BLaER1 (cell line): ENCODE results near the gene FCRL6.

Source experiments
- H3K27ac ChIP-seq: shearing (Covaris generic); formaldehyde crosslinking; 2 replicates; pipeline ENCODE4 v1.8.1; 2022
- H3K27me3 ChIP-seq: shearing (Covaris generic); formaldehyde crosslinking; 2 replicates; pipeline ENCODE4 v1.8.1; 2022
- H3K36me3 ChIP-seq: shearing (Covaris generic); formaldehyde crosslinking; 2 replicates; pipeline ENCODE4 v1.8.1; 2022
- H3K4me1 ChIP-seq: shearing (Covaris generic); formaldehyde crosslinking; 2 replicates; pipeline ENCODE4 v1.8.1; 2022
- H3K4me2 ChIP-seq: shearing (Covaris generic); formaldehyde crosslinking; 2 replicates; pipeline ENCODE4 v1.8.1; 2022
- H3K4me3 ChIP-seq: shearing (Covaris generic); formaldehyde crosslinking; 2 replicates; pipeline ENCODE4 v1.8.1; 2022
- H3K9ac ChIP-seq: shearing (Covaris generic); formaldehyde crosslinking; 2 replicates; pipeline ENCODE4 v1.8.1; 2022
- H3K9me3 ChIP-seq: shearing (Covaris generic); formaldehyde crosslinking; 2 replicates; pipeline ENCODE4 v1.8.1; 2022
- H4K20me1 ChIP-seq: shearing (Covaris generic); formaldehyde crosslinking; 2 replicates; pipeline ENCODE4 v1.8.1; 2022
- Cebpa-rat ChIP-seq: shearing (Covaris generic); IDR thresholded peaks from 2 replicates; pipeline ENCODE4 v1.8.1; 2022

FCRL6 gene

GRCh38 chr1:159859767-159860322 is 57.7 kb downstream of the FCRL6 start:
- Histone ChIP-seq H4K20me1 (no peaks in the 10 kb centered on the region), H3K9ac (no peak overlapping the region), H3K27me3 (peaks cover 20% of the 10 kb centered on the region), H3K36me3 (no peaks in the 10 kb centered on the region), H3K9me3 (no peaks in the 10 kb centered on the region), H3K4me3 (no peak overlapping the region), H3K4me1 (no peaks in the 10 kb centered on the region), H3K4me2 (no peak overlapping the region), H3K27ac (no peak overlapping the region)
- no peak for TF ChIP-seq Cebpa-rat

- H3K27me3 ChIP-seq = peaks cover 14% of the 10 kb centered on the region
- no peaks in the 10 kb centered on the region for H3K4me1 ChIP-seq
- no peak overlapping the region for H3K9ac ChIP-seq
- no peaks in the 10 kb centered on the region for H4K20me1 ChIP-seq
- H3K9me3 ChIP-seq = no peaks in the 10 kb centered on the region
- no peaks in the 10 kb centered on the region for H3K36me3 ChIP-seq
- no peak overlapping the region for H3K4me3 ChIP-seq
- no peak overlapping the region for H3K4me2 ChIP-seq
- H3K27ac ChIP-seq = no peak overlapping the region
- no peak for TF ChIP-seq Cebpa-rat
These were observed 58.3 kb downstream of the FCRL6 start for GRCh38 chr1:159860456-159860855.

GRCh38 chr1:159861218-159861617 is 59.1 kb downstream of the FCRL6 start:
- no peak overlapping the region for H3K4me2 ChIP-seq
- H3K27ac ChIP-seq = no peak overlapping the region
- H4K20me1 ChIP-seq = no peaks in the 10 kb centered on the region
- no peak overlapping the region for H3K9ac ChIP-seq
- H3K27me3 ChIP-seq = peaks cover 6% of the 10 kb centered on the region
- H3K4me1 ChIP-seq = no peaks in the 10 kb centered on the region
- H3K9me3 ChIP-seq = no peaks in the 10 kb centered on the region
- H3K4me3 ChIP-seq = no peak overlapping the region
- H3K36me3 ChIP-seq = no peaks in the 10 kb centered on the region
- TF ChIP-seq Cebpa-rat = no peak

GRCh38 chr1:159862031-159862430 is 59.9 kb downstream of the FCRL6 start:
- Histone ChIP-seq H3K9ac (no peak overlapping the region), H3K4me1 (no peaks in the 10 kb centered on the region), H4K20me1 (no peaks in the 10 kb centered on the region), H3K27ac (no peak overlapping the region), H3K4me2 (no peak overlapping the region), H3K36me3 (no peaks in the 10 kb centered on the region), H3K4me3 (no peak overlapping the region), H3K27me3 (peaks cover 4% of the 10 kb centered on the region; the same call in 1 of the 2 replicates), H3K9me3 (no peaks in the 10 kb centered on the region)
- TF ChIP-seq Cebpa-rat = no peak

GRCh38 chr1:159862557-159862956 is 60.4 kb downstream of the FCRL6 start, which contains the start of gene VSIG8:
VSIG8 (minus strand) TSS chr1:159862657; CDS start chr1:159862521, 136 bp downstream.
- H3K9me3 ChIP-seq = no peaks in the 10 kb centered on the region
- H3K4me1 ChIP-seq = no peaks in the 10 kb centered on the region
- no peak within 1 kb of the TSS for H3K9ac ChIP-seq
- no peaks in the 10 kb centered on the region for H4K20me1 ChIP-seq
- H3K27ac ChIP-seq = no peak within 1 kb of the TSS
- no peak for TF ChIP-seq Cebpa-rat
- no peaks in the 10 kb centered on the region for H3K36me3 ChIP-seq
- no peak within 1 kb of the TSS for H3K4me2 ChIP-seq
- H3K4me3 ChIP-seq = no peak within 1 kb of the TSS
- peaks cover 4% of the 10 kb centered on the region; the same call in 1 of the 2 replicates for H3K27me3 ChIP-seq

- Histone ChIP-seq H3K9me3 (no peaks in the 10 kb centered on the region), H3K4me3 (no peak overlapping the region), H3K27ac (no peak overlapping the region), H3K9ac (no peak overlapping the region), H3K4me2 (no peak overlapping the region), H3K27me3 (peaks cover 4% of the 10 kb centered on the region; the same call in 1 of the 2 replicates), H4K20me1 (no peaks in the 10 kb centered on the region), H3K36me3 (no peaks in the 10 kb centered on the region), H3K4me1 (no peaks in the 10 kb centered on the region)
- TF ChIP-seq Cebpa-rat = no peak
These were observed 62.1 kb downstream of the FCRL6 start for GRCh38 chr1:159864262-159864661.
